ENCODE results near the gene DARS1. TPM values are rescaled to one million over a fixed set of nuclear protein-coding genes. Genes with fewer than 3 reads are reported as not detected.

DARS1 gene
- polyA plus RNA-seq, 1 donor (not counting 4 experiments of a cell fraction or from before 2014, with no cell fraction given), result 129 TPM

DNA sequence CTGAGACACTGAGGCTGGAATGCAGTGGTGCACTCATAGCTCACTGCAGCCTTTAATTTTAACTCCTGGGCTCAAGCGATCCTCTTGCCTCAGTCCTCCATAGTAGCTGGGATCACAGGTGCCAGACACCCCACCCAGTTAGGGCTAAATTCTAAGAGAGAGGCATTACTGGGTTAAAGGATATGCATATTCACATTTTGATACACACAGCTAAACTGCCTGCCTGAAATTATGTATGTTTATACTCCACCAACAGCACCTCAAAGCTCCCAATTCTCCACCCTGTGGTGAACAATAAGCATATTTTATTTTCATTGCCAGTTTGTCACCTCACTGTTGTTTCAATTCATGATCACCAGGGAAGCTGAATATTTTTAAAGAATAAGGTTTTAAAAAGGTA lies 90.5 kb downstream of the DARS1 start:
- H3K9me1 ChIP-seq (ENCODE audit: control insufficient read depth, extremely low read depth, insufficient read depth, low read length), result no peaks in the 10 kb centered on the region
- dilution Hi-C loops (cut with MboI; ENCODE audit: extremely low pct_ligation_motif_present, low sequenced_read_pairs), result no loop called here
- DNase-seq (ENCODE audit: low read depth, low spot score) (no peak), FAIRE-seq (no peak)
- H3K27me3 ChIP-seq (ENCODE audit: control insufficient read depth, extremely low read depth, insufficient read depth, low read length), result no peaks in the 10 kb centered on the region
- no peaks in the 10 kb centered on the region for H3K4me1 ChIP-seq (ENCODE audit: control insufficient read depth, extremely low read depth, insufficient read depth, low read length)
- no peaks in the 10 kb centered on the region for H4K20me1 ChIP-seq (ENCODE audit: control insufficient read depth, extremely low read depth, insufficient read depth, low read length)
- no peak overlapping the region for H3K9ac ChIP-seq (ENCODE audit: control insufficient read depth, extremely low read depth, insufficient read depth, low read length)
- H3K79me2 ChIP-seq (ENCODE audit: control insufficient read depth, insufficient read depth, low read length), result no peaks in the 10 kb centered on the region
- H3K9me3 ChIP-seq (ENCODE audit: control insufficient read depth, low read depth, low read length), result no peaks in the 10 kb centered on the region
- no peak for TF ChIP-seq EZH2 (IDR thresholded peaks at IDR 0.05; ENCODE audit: low read length)
- TF ChIP-seq, protein P1, sequence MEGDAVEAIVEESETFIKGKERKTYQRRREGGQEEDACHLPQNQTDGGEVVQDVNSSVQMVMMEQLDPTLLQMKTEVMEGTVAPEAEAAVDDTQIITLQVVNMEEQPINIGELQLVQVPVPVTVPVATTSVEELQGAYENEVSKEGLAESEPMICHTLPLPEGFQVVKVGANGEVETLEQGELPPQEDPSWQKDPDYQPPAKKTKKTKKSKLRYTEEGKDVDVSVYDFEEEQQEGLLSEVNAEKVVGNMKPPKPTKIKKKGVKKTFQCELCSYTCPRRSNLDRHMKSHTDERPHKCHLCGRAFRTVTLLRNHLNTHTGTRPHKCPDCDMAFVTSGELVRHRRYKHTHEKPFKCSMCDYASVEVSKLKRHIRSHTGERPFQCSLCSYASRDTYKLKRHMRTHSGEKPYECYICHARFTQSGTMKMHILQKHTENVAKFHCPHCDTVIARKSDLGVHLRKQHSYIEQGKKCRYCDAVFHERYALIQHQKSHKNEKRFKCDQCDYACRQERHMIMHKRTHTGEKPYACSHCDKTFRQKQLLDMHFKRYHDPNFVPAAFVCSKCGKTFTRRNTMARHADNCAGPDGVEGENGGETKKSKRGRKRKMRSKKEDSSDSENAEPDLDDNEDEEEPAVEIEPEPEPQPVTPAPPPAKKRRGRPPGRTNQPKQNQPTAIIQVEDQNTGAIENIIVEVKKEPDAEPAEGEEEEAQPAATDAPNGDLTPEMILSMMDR (optimal IDR thresholded peaks at IDR 0.05 in 1 of 3, IDR thresholded peaks at IDR 0.05 in 1 of 3, conservative IDR thresholded peaks at IDR 0.05 in 1 of 3; ENCODE audit: extremely low read depth in 1 of 3, insufficient read depth in 2 of 3, low read length in 3 of 3), result no peak
- H3K27ac ChIP-seq (ENCODE audit: control insufficient read depth, insufficient read depth, low read length), result no peak overlapping the region
- H3K4me2 ChIP-seq (ENCODE audit: control insufficient read depth, extremely low read depth, insufficient read depth, low read depth, low read length), result no peak overlapping the region
- no peak overlapping the region for H3K4me3 ChIP-seq (ENCODE audit: control insufficient read depth in 2 of 3, extremely low read depth in 1 of 3, insufficient read depth in 2 of 3, low read depth in 1 of 3, low read length in 3 of 3)
- H3K36me3 ChIP-seq (ENCODE audit: control insufficient read depth in 2 of 2, extremely low read depth in 1 of 2, insufficient read depth in 2 of 2, low read length in 2 of 2), result no peaks in the 10 kb centered on the region
- H2AFZ ChIP-seq (ENCODE audit: control insufficient read depth, low read length), result no peak overlapping the region

DNA sequence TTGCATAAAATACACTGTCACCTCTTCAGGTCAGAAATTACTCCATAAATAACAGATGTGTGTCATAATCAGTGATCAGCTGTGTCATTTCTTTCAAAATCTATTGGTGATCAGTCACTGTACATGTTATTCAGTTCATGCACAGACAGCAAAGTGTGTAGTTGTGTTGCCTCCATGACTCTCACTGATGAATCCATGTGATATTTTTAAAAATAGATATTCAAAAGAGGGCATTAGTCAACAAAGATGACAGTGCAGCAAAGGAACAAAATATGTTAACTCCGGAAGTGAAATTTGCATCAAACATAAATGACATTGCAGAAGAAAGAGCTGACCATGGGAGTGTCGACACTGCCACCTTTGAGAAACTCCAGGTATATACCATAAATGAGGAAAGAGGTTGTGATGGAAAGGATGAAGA lies 92.0 kb downstream of the DARS1 start:
- no peaks in the 10 kb centered on the region for H3K9me1 ChIP-seq (ENCODE audit: control insufficient read depth, extremely low read depth, insufficient read depth, low read length)
- TF ChIP-seq, protein P1 (optimal IDR thresholded peaks at IDR 0.05 in 1 of 3, IDR thresholded peaks at IDR 0.05 in 1 of 3, conservative IDR thresholded peaks at IDR 0.05 in 1 of 3; ENCODE audit: extremely low read depth in 1 of 3, insufficient read depth in 2 of 3, low read length in 3 of 3), result no peak
- no peak for TF ChIP-seq EZH2 (IDR thresholded peaks at IDR 0.05; ENCODE audit: low read length)
- no peak overlapping the region for H3K9ac ChIP-seq (ENCODE audit: control insufficient read depth, extremely low read depth, insufficient read depth, low read length)
- FAIRE-seq (no peak), DNase-seq (ENCODE audit: low read depth, low spot score) (no peak)
- no peak overlapping the region for H3K4me2 ChIP-seq (ENCODE audit: control insufficient read depth, extremely low read depth, insufficient read depth, low read depth, low read length)
- no peaks in the 10 kb centered on the region for H3K4me1 ChIP-seq (ENCODE audit: control insufficient read depth, extremely low read depth, insufficient read depth, low read length)
- H3K27me3 ChIP-seq (ENCODE audit: control insufficient read depth, extremely low read depth, insufficient read depth, low read length), result no peaks in the 10 kb centered on the region
- no peaks in the 10 kb centered on the region for H3K36me3 ChIP-seq (ENCODE audit: control insufficient read depth in 2 of 2, extremely low read depth in 1 of 2, insufficient read depth in 2 of 2, low read length in 2 of 2)
- no peak overlapping the region for H3K27ac ChIP-seq (ENCODE audit: control insufficient read depth, insufficient read depth, low read length)
- no peaks in the 10 kb centered on the region for H4K20me1 ChIP-seq (ENCODE audit: control insufficient read depth, extremely low read depth, insufficient read depth, low read length)
- no peaks in the 10 kb centered on the region for H3K79me2 ChIP-seq (ENCODE audit: control insufficient read depth, insufficient read depth, low read length)
- no peak overlapping the region for H2AFZ ChIP-seq (ENCODE audit: control insufficient read depth, low read length)
- dilution Hi-C loops (cut with MboI; ENCODE audit: extremely low pct_ligation_motif_present, low sequenced_read_pairs), result no loop called here
- no peak overlapping the region for H3K4me3 ChIP-seq (ENCODE audit: control insufficient read depth in 2 of 3, extremely low read depth in 1 of 3, insufficient read depth in 2 of 3, low read depth in 1 of 3, low read length in 3 of 3)
- no peaks in the 10 kb centered on the region for H3K9me3 ChIP-seq (ENCODE audit: control insufficient read depth, low read depth, low read length)

Measured in keratinocyte (primary cell).